ENCODE results near the gene DMP1. TPM values are rescaled to one million over a fixed set of nuclear protein-coding genes. Genes with fewer than 3 reads are reported as not detected.

Gene DMP1
- total and polyA plus RNA-seq, 2 of the 13 experiments (the other 11 are each of a cell fraction or from before 2014, with no cell fraction given): not detected

GRCh38 chr4:87677731-87678130, 27.7 kb downstream of the DMP1 start:
- no peaks in the 10 kb centered on the region for H3K4me1 ChIP-seq (ENCODE audit: insufficient read depth, low read length)
- TF ChIP-seq FOXO4 (CRISPR knock-in tag; conservative IDR thresholded peaks at IDR 0.05) (no peak), ZNF224 (CRISPR knock-in tag; IDR thresholded peaks at IDR 0.05) (no peak), YEATS4 (CRISPR knock-in tag; IDR thresholded peaks at IDR 0.05; ENCODE audit: borderline replicate concordance) (no peak)
- H4K20me1 ChIP-seq (ENCODE audit: insufficient read depth, low read length): no peaks in the 10 kb centered on the region
- ChIA-PET CTCF (ENCODE audit: low intra/inter-chr PET ratio, low total read pairs) (interaction anchor here (3.2 kb wide), 1 partner anchor 162 kb away, joined by 39 read pairs; no protein-coding TSS in a partner anchor), POLR2A (no interaction called here)
- H3K36me3 ChIP-seq (replicated peaks in 1 of 2; ENCODE audit: control insufficient read depth in 1 of 2, insufficient read depth in 2 of 2, low read length in 2 of 2): no peaks in the 10 kb centered on the region
- H3K9ac ChIP-seq (ENCODE audit: insufficient read depth, low read depth, low read length): no peak overlapping the region
- no peak overlapping the region for H3K4me2 ChIP-seq (ENCODE audit: low read depth, low read length)
- no peak overlapping the region for H3K4me3 ChIP-seq (replicated peaks in 1 of 3; ENCODE audit: insufficient read depth in 1 of 3, low read depth in 2 of 3, low read length in 3 of 3)
- no TSS peak for BruUV-seq (replicated peaks)
- peaks cover 0 to 5% of the 10 kb centered on the region in 2 experiments; a peak in 2 of 5 replicates for H3K27me3 ChIP-seq (ENCODE audit: control insufficient read depth in 1 of 2, insufficient read depth in 2 of 2, low read length in 2 of 2)
- in situ Hi-C loops (cut with HindIII; ENCODE audit: extremely low pct_ligation_motif_present, low pct_unique_long_range_greater_than_20kb): loop anchor here (25.0 kb wide), 1 partner anchor 310 kb away; the partner anchor contains the start of gene SPP1
- FAIRE-seq (no peak), DNase-seq (ENCODE audit: low spot score) (no peak), ATAC-seq (no peak)
- H3K79me2 ChIP-seq (ENCODE audit: insufficient read depth, low read length): no peaks in the 10 kb centered on the region
- intact Hi-C loops (cut with micrococcal nuclease; ENCODE audit: unreplicated experiment): loop anchor here (5.0 kb wide), 2 partner anchors 310 to 535 kb away; no protein-coding TSS in a partner anchor
- peaks cover 8% of the 10 kb centered on the region; the same call in 1 of the 2 replicates for H3K9me3 ChIP-seq (ENCODE audit: low read length)
- WGBS (ENCODE audit: low lambda C conversion rate): 2% methylated on average over 7 of the region's 7 CpGs
- H2AFZ ChIP-seq (ENCODE audit: low read length): no peak overlapping the region
- no peak overlapping the region for H3K27ac ChIP-seq (ENCODE audit: extremely low read length, insufficient read depth, low read length)

- Histone ChIP-seq H3K4me2 (ENCODE audit: low read depth, low read length) (no peak overlapping the region), H3K4me1 (ENCODE audit: insufficient read depth, low read length) (no peaks in the 10 kb centered on the region), H2AFZ (ENCODE audit: low read length) (no peak overlapping the region), H3K9me3 (ENCODE audit: low read length) (no peaks in the 10 kb centered on the region), H3K27ac (ENCODE audit: extremely low read length, insufficient read depth, low read length) (no peak overlapping the region), H3K9ac (ENCODE audit: insufficient read depth, low read depth, low read length) (no peak overlapping the region), H3K27me3 (ENCODE audit: control insufficient read depth in 1 of 2, insufficient read depth in 2 of 2, low read length in 2 of 2) (peaks cover 0 to 7% of the 10 kb centered on the region in 2 experiments; a peak in 2 of 5 replicates), H4K20me1 (ENCODE audit: insufficient read depth, low read length) (no peaks in the 10 kb centered on the region), H3K4me3 (replicated peaks in 1 of 3; ENCODE audit: insufficient read depth in 1 of 3, low read depth in 2 of 3, low read length in 3 of 3) (no peak overlapping the region), H3K79me2 (ENCODE audit: insufficient read depth, low read length) (no peaks in the 10 kb centered on the region), H3K36me3 (replicated peaks in 1 of 2; ENCODE audit: control insufficient read depth in 1 of 2, insufficient read depth in 2 of 2, low read length in 2 of 2) (no peaks in the 10 kb centered on the region)
- peak; percentile 48 for DNase-seq (ENCODE audit: low spot score)
- POLR2A ChIA-PET: no interaction called here
- no TSS peak for BruUV-seq (replicated peaks)
- CTCF ChIA-PET (ENCODE audit: low intra/inter-chr PET ratio, low total read pairs): interaction anchor here (1.6 to 3.2 kb wide), 3 partner anchors 160 to 533 kb away, joined by 3 to 39 read pairs (median 22); no protein-coding TSS in a partner anchor
- peak; percentile 63 for ATAC-seq
- in situ Hi-C loops (cut with HindIII; ENCODE audit: extremely low pct_ligation_motif_present, low pct_unique_long_range_greater_than_20kb) (loop anchor here (5.0 to 25.0 kb wide), 2 partner anchors 158 to 308 kb away; partner anchors contain the start of gene SPP1), intact Hi-C loops (cut with micrococcal nuclease; ENCODE audit: unreplicated experiment) (loop anchor here (1.0 to 5.0 kb wide), 4 partner anchors 159 to 533 kb away; no protein-coding TSS in a partner anchor)
- 40% methylated on average over 11 of the region's 11 CpGs for WGBS (ENCODE audit: low lambda C conversion rate)
- FAIRE-seq: peak; percentile 54
- TF ChIP-seq RAD21 (CRISPR knock-in tag; IDR thresholded peaks at IDR 0.05) (peak; percentile 48; the same call in 1 of the 2 replicates), ZNF34 (CRISPR knock-in tag; IDR thresholded peaks at IDR 0.05; ENCODE audit: borderline replicate concordance) (no peak), CREM (IDR thresholded peaks at IDR 0.05) (no peak), CREM (CRISPR knock-in tag; IDR thresholded peaks at IDR 0.05) (no peak), ATF7 (IDR thresholded peaks at IDR 0.05) (peak; percentile 97), ATF7 (CRISPR knock-in tag; IDR thresholded peaks at IDR 0.05) (no peak), RXRA (CRISPR knock-in tag; IDR thresholded peaks at IDR 0.05) (no peak), HOXA9 (CRISPR knock-in tag; IDR thresholded peaks at IDR 0.05; ENCODE audit: borderline replicate concordance) (no peak), NPAS2 (CRISPR knock-in tag; IDR thresholded peaks at IDR 0.05; ENCODE audit: borderline replicate concordance) (no peak), KLF12 (CRISPR knock-in tag; IDR thresholded peaks at IDR 0.05; ENCODE audit: borderline replicate concordance) (no peak), ETV6 (CRISPR knock-in tag; conservative IDR thresholded peaks at IDR 0.05) (no peak), ZNF20 (CRISPR knock-in tag; IDR thresholded peaks at IDR 0.05) (no peak), CREB1 (IDR thresholded peaks at IDR 0.05) (peak; percentile 96), CREB1 (CRISPR knock-in tag; IDR thresholded peaks at IDR 0.05) (no peak), STAG1 (CRISPR knock-in tag; IDR thresholded peaks at IDR 0.05) (peak; percentile 83), ZFP36L1 (CRISPR knock-in tag; IDR thresholded peaks at IDR 0.05) (no peak)
Measured at GRCh38 chr4:87679449-87680169, 29.5 kb downstream of the DMP1 start.
